HepG2 (cell line): Measurements from ENCODE around the gene CUL9. TPM values are rescaled to one million over a fixed set of nuclear protein-coding genes. Genes with fewer than 3 reads are reported as not detected.

ENCODE experiments used
- ARNT2 ChIP-seq: sonication (generic); formaldehyde crosslinking; IDR thresholded peaks from 2 replicates; pipeline ENCODE4 v1.8.0; 2022; ENCODE audit warnings: mild to moderate bottlenecking, low read depth, missing genetic modification reagents, moderate library complexity
- ATRX ChIP-seq: sonication (generic); formaldehyde crosslinking; IDR thresholded peaks from 2 replicates; pipeline ENCODE4 v1.4.0; 2020; ENCODE audit warnings: missing genetic modification reagents, borderline replicate concordance
- FOSL1 ChIP-seq: sonication (generic); formaldehyde crosslinking; IDR thresholded peaks from 2 replicates; pipeline ENCODE4 v1.9.0; 2021; ENCODE audit warnings: missing genetic modification reagents, borderline replicate concordance
- FOSL2 ChIP-seq: sonication (generic); formaldehyde crosslinking; IDR thresholded peaks from 2 replicates; pipeline ENCODE4 v1.4.0; 2020; ENCODE audit warnings: missing genetic modification reagents
- GATA4 ChIP-seq: sonication (generic); IDR thresholded peaks from 2 replicates; pipeline ENCODE4 v1.6.1; 2016; ENCODE audit warnings: antibody characterized with exemption, low read depth, borderline replicate concordance
- HNRNPLL ChIP-seq: fragments of 200-400 bp; formaldehyde crosslinking; IDR thresholded peaks from 2 replicates; pipeline ENCODE4 v1.6.1; 2017; ENCODE audit warnings: mild to moderate bottlenecking, low read depth, low read length; ENCODE audit not compliant: poor library complexity, severe bottlenecking
- IRF2 ChIP-seq: IDR thresholded peaks from 2 replicates; pipeline ENCODE4 v1.6.1; 2018; ENCODE audit warnings: missing genetic modification reagents, missing compliant biosample characterization
- JARID2 ChIP-seq: sonication (generic); formaldehyde crosslinking; IDR thresholded peaks from 2 replicates; pipeline ENCODE4 v1.8.1; 2023; ENCODE audit warnings: missing genetic modification reagents, inconsistent platforms; ENCODE audit not compliant: insufficient replicate concordance
- MED13 ChIP-seq: sonication (generic); formaldehyde crosslinking; IDR thresholded peaks from 2 replicates; pipeline ENCODE4 v1.5.0; 2020; ENCODE audit warnings: missing genetic modification reagents
- PHF21A ChIP-seq: sonication (generic); formaldehyde crosslinking; IDR thresholded peaks from 2 replicates; pipeline ENCODE4 v1.5.0; 2020; ENCODE audit warnings: mild to moderate bottlenecking, missing genetic modification reagents
- POLR2AphosphoS2 ChIP-seq: IDR thresholded peaks from 2 replicates; pipeline ENCODE4 v1.6.1; 2011; ENCODE audit warnings: low read depth, low read length, improper control_type of control experiment
- SNRNP70 ChIP-seq: fragments of 200-400 bp; formaldehyde crosslinking; IDR thresholded peaks from 2 replicates; pipeline ENCODE4 v1.6.1; 2017; ENCODE audit warnings: mild to moderate bottlenecking, low read depth, low read length, moderate library complexity
- ZNF17 ChIP-seq: sonication (generic); formaldehyde crosslinking; IDR thresholded peaks from 2 replicates; pipeline ENCODE4 v1.5.0; 2020; ENCODE audit warnings: mild to moderate bottlenecking, missing genetic modification reagents
- ZNF331 ChIP-seq: sonication (generic); formaldehyde crosslinking; IDR thresholded peaks from 2 replicates; pipeline ENCODE4 v1.4.0; 2020; ENCODE audit warnings: missing genetic modification reagents
- ZNF343 ChIP-seq: sonication (generic); formaldehyde crosslinking; IDR thresholded peaks from 2 replicates; pipeline ENCODE4 v1.4.0; 2020; ENCODE audit warnings: mild to moderate bottlenecking, missing genetic modification reagents
- ZNF557 ChIP-seq: sonication (generic); formaldehyde crosslinking; IDR thresholded peaks from 2 replicates; pipeline ENCODE4 v1.4.0; 2020; ENCODE audit warnings: missing genetic modification reagents
- ZNF672 ChIP-seq: sonication (generic); formaldehyde crosslinking; IDR thresholded peaks from 2 replicates; pipeline ENCODE4 v1.8.1; 2022; ENCODE audit warnings: missing genetic modification reagents
- polyA plus RNA-seq, 8 experiments: library from polyadenylated mRNA; depleted of rRNA in 3 of 8; stranded (reverse) in 7 of 8; unstranded in 1 of 8; fragments of >200 nt; fragmentation: Illumina TruSeq in 4 of 8; extraction: Trizol in 4 of 8; gene quantifications; 2 replicates each; pipeline versions ENCODE4 v1.2.1 to v1.2.3, GENCODE V29; 2011 to 2016; ENCODE audit warnings: low read depth in 4 of 8, missing spikeins in 1 of 8, mixed read lengths in 1 of 8; ENCODE audit not compliant: insufficient read depth in 1 of 8
- total RNA-seq, 5 experiments: library from RNA; depleted of rRNA; stranded (reverse); fragments of >200 nt; fragmentation: Illumina TruSeq; extraction: Trizol; gene quantifications; 2 replicates each; pipeline ENCODE4 v1.2.3, GENCODE V29; 2016; ENCODE audit warnings: low read depth in 1 of 5
- TF ChIP-seq, protein P1 (sequence below): IDR thresholded peaks from 2 replicates; pipeline ENCODE4 v1.6.1; 2016; ENCODE audit warnings: mild to moderate bottlenecking, missing biosample characterization, missing genetic modification reagents
- TF ChIP-seq, protein P2 (sequence below): sonication (generic); formaldehyde crosslinking; IDR thresholded peaks from 2 replicates; pipeline ENCODE4 v1.4.0; 2020; ENCODE audit warnings: missing genetic modification reagents, mild to moderate bottlenecking, borderline replicate concordance
- TF ChIP-seq, protein P3 (sequence below): IDR thresholded peaks from 2 replicates; pipeline ENCODE4 v1.6.1; 2016; ENCODE audit warnings: missing biosample characterization, missing genetic modification reagents, low read depth
- TF ChIP-seq, protein P4 (sequence below): sonication (generic); formaldehyde crosslinking; IDR thresholded peaks from 2 replicates; pipeline ENCODE4 v1.8.0; 2022; ENCODE audit warnings: missing genetic modification reagents, mild to moderate bottlenecking, moderate library complexity, borderline replicate concordance
- TF ChIP-seq, protein P5 (sequence below): sonication (generic); formaldehyde crosslinking; IDR thresholded peaks from 2 replicates; pipeline ENCODE4 v1.8.1; 2023; ENCODE audit warnings: missing genetic modification reagents, inconsistent platforms, borderline replicate concordance
- TF ChIP-seq, protein P6 (sequence below): IDR thresholded peaks from 2 replicates; pipeline ENCODE4 v1.6.1; 2012; ENCODE audit warnings: inconsistent platforms

CUL9 gene
- total and polyA plus RNA-seq, 2 of the 13 experiments (the other 11 are each of a cell fraction or from before 2014, with no cell fraction given): 11.4 to 13.7 TPM

DNA sequence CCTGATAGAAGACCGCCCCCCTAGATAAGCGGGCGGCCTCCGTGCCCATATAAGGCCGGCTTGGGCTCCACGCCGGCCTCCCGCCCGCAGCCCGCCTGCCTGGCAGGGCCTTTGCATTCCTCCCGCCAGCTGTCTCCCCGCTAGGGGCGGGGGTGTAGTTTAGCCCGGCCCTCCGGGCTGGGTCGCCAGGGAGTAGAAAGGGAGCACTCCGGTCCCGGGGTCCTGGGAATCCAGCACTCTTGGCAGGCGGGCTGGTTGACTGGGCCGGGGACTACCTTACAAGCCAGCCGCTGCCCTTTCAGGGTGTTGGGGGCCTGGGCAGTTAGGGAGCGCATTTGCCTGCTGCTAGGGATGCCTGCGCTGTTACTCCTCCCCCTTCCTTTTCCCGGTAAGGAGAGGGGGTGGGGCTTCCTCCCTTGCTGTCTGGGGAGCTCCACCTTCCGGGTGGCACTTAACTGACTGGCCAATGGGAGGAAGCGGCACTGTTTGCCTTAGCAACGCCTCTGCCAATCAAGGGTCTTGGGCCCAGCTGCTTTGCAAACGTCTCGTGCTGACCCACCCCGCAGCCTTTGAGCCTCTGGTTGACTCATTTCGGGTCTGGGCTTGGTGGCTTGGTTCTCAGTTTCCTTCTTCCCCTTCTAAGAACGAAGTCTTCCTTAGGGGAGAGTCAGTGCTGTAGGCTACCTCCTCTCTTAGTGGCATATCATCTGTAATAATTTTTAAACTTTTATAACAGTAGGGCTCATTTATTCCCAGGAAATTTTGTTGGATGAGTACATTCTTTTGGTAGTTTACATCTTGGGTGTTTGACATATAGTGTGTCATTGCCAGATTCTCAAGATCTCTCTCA is 7.5 kb upstream of the CUL9 start (continued):
- TF ChIP-seq, protein P1, sequence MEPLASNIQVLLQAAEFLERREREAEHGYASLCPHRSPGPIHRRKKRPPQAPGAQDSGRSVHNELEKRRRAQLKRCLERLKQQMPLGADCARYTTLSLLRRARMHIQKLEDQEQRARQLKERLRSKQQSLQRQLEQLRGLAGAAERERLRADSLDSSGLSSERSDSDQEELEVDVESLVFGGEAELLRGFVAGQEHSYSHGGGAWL (CRISPR knock-in tag): peak; percentile 91
- TF ChIP-seq PHF21A (CRISPR knock-in tag): 0 out of 2 replicates have a peak, but pooled peaks have one; percentile 11
- no peak for TF ChIP-seq GATA4
- TF ChIP-seq, protein P2, sequence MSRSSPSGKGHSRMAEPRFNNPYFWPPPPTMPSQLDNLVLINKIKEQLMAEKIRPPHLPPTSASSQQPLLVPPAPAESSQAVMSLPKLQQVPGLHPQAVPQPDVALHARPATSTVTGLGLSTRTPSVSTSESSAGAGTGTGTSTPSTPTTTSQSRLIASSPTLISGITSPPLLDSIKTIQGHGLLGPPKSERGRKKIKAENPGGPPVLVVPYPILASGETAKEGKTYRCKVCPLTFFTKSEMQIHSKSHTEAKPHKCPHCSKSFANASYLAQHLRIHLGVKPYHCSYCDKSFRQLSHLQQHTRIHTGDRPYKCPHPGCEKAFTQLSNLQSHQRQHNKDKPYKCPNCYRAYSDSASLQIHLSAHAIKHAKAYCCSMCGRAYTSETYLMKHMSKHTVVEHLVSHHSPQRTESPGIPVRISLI (CRISPR knock-in tag): no peak
- TF ChIP-seq FOSL2 (CRISPR knock-in tag): peak; percentile 84
- TF ChIP-seq POLR2AphosphoS2: no peak
- TF ChIP-seq ZNF557: no peak
- TF ChIP-seq, protein P3, sequence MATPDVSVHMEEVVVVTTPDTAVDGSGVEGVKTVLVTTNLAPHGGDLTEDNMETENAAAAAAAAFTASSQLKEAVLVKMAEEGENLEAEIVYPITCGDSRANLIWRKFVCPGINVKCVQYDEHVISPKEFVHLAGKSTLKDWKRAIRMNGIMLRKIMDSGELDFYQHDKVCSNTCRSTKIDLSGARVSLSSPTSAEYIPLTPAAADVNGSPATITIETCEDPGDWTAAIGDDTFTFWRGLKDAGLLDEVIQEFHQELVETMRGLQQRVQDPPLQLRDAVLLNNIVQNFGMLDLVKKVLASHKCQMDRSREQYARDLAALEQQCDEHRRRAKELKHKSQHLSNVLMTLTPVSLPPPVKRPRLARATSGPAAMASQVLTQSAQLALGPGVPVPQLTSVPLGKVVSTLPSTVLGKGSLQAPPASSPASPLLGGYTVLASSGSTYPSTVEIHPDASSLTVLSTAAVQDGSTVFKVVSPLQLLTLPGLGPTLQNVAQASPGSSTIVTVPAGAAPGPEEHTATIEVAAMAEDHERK (CRISPR knock-in tag): peak; percentile 39; the same call in 1 of the 2 replicates
- TF ChIP-seq, protein P4, sequence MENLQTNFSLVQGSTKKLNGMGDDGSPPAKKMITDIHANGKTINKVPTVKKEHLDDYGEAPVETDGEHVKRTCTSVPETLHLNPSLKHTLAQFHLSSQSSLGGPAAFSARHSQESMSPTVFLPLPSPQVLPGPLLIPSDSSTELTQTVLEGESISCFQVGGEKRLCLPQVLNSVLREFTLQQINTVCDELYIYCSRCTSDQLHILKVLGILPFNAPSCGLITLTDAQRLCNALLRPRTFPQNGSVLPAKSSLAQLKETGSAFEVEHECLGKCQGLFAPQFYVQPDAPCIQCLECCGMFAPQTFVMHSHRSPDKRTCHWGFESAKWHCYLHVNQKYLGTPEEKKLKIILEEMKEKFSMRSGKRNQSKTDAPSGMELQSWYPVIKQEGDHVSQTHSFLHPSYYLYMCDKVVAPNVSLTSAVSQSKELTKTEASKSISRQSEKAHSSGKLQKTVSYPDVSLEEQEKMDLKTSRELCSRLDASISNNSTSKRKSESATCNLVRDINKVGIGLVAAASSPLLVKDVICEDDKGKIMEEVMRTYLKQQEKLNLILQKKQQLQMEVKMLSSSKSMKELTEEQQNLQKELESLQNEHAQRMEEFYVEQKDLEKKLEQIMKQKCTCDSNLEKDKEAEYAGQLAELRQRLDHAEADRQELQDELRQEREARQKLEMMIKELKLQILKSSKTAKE: no peak
- TF ChIP-seq, protein P5, sequence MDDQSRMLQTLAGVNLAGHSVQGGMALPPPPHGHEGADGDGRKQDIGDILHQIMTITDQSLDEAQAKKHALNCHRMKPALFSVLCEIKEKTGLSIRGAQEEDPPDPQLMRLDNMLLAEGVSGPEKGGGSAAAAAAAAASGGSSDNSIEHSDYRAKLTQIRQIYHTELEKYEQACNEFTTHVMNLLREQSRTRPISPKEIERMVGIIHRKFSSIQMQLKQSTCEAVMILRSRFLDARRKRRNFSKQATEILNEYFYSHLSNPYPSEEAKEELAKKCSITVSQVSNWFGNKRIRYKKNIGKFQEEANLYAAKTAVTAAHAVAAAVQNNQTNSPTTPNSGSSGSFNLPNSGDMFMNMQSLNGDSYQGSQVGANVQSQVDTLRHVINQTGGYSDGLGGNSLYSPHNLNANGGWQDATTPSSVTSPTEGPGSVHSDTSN (CRISPR knock-in tag): no peak
- TF ChIP-seq ZNF17: no peak
- TF ChIP-seq IRF2 (CRISPR knock-in tag): peak; percentile 69
- peak; percentile 86 for TF ChIP-seq HNRNPLL
- TF ChIP-seq ZNF343 (CRISPR knock-in tag): no peak
- TF ChIP-seq, protein P6, sequence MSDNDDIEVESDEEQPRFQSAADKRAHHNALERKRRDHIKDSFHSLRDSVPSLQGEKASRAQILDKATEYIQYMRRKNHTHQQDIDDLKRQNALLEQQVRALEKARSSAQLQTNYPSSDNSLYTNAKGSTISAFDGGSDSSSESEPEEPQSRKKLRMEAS: peak; percentile 68
- 0 out of 2 replicates have a peak, but pooled peaks have one; percentile 57 for TF ChIP-seq ATRX (CRISPR knock-in tag)
- no peak for TF ChIP-seq MED13
- TF ChIP-seq ZNF672 (CRISPR knock-in tag): no peak
- peak; percentile 34 for TF ChIP-seq JARID2 (CRISPR knock-in tag)
- peak; percentile 69; the same call in 1 of the 2 replicates for TF ChIP-seq ZNF331 (CRISPR knock-in tag)
- peak; percentile 41; the same call in 1 of the 2 replicates for TF ChIP-seq ARNT2 (CRISPR knock-in tag)
- TF ChIP-seq FOSL1: no peak
- TF ChIP-seq SNRNP70: no peak
